Ishikawa (cell line): ENCODE data around the gene GPR153.

Source experiments
- CEBPB ChIP-seq: IDR thresholded peaks from 2 replicates; pipeline ENCODE4 v1.6.1; 2012
- CREB1 ChIP-seq: IDR thresholded peaks from 2 replicates; pipeline ENCODE4 v1.6.1; 2012; ENCODE audit warnings: low read depth
- EGR1 ChIP-seq: IDR thresholded peaks from 2 replicates; pipeline ENCODE4 v1.6.1; 2012
- EP300 ChIP-seq: IDR thresholded peaks from 2 replicates; pipeline ENCODE4 v1.6.1; 2012; ENCODE audit warnings: borderline replicate concordance
- FOXM1 ChIP-seq: IDR thresholded peaks from 2 replicates; pipeline ENCODE4 v1.6.1; 2012; ENCODE audit warnings: low read depth, borderline replicate concordance
- MAX ChIP-seq: IDR thresholded peaks from 2 replicates; pipeline ENCODE4 v1.6.1; 2012
- NFIC ChIP-seq: IDR thresholded peaks from 2 replicates; pipeline ENCODE4 v1.6.1; 2012
- RAD21 ChIP-seq: IDR thresholded peaks from 2 replicates; pipeline ENCODE4 v1.6.1; 2012; ENCODE audit warnings: low read depth
- TAF1 ChIP-seq: IDR thresholded peaks from 2 replicates; pipeline ENCODE4 v1.6.1; 2012; ENCODE audit warnings: low read depth, mild to moderate bottlenecking
- TCF12 ChIP-seq: IDR thresholded peaks from 2 replicates; pipeline ENCODE4 v1.6.1; 2012; ENCODE audit warnings: low read depth
- TEAD4 ChIP-seq: IDR thresholded peaks from 2 replicates; pipeline ENCODE4 v1.6.1; 2012
- YY1 ChIP-seq: IDR thresholded peaks from 2 replicates; pipeline ENCODE4 v1.6.1; 2012; ENCODE audit warnings: low read depth
- ZBTB7A ChIP-seq: IDR thresholded peaks from 2 replicates; pipeline ENCODE4 v1.6.1; 2012; ENCODE audit warnings: low read depth
- TF ChIP-seq, protein P1 (sequence below): IDR thresholded peaks from 2 replicates; pipeline ENCODE4 v1.6.1; 2012; ENCODE audit warnings: low read depth, mild to moderate bottlenecking
- TF ChIP-seq, protein P2 (sequence below): IDR thresholded peaks from 2 replicates; pipeline ENCODE4 v1.6.1; 2012

The GPR153 gene

GRCh38 chr1:6279613-6280383 lies 18.9 kb upstream of the GPR153 start:
- TF ChIP-seq, protein P1, sequence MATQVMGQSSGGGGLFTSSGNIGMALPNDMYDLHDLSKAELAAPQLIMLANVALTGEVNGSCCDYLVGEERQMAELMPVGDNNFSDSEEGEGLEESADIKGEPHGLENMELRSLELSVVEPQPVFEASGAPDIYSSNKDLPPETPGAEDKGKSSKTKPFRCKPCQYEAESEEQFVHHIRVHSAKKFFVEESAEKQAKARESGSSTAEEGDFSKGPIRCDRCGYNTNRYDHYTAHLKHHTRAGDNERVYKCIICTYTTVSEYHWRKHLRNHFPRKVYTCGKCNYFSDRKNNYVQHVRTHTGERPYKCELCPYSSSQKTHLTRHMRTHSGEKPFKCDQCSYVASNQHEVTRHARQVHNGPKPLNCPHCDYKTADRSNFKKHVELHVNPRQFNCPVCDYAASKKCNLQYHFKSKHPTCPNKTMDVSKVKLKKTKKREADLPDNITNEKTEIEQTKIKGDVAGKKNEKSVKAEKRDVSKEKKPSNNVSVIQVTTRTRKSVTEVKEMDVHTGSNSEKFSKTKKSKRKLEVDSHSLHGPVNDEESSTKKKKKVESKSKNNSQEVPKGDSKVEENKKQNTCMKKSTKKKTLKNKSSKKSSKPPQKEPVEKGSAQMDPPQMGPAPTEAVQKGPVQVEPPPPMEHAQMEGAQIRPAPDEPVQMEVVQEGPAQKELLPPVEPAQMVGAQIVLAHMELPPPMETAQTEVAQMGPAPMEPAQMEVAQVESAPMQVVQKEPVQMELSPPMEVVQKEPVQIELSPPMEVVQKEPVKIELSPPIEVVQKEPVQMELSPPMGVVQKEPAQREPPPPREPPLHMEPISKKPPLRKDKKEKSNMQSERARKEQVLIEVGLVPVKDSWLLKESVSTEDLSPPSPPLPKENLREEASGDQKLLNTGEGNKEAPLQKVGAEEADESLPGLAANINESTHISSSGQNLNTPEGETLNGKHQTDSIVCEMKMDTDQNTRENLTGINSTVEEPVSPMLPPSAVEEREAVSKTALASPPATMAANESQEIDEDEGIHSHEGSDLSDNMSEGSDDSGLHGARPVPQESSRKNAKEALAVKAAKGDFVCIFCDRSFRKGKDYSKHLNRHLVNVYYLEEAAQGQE, result no peak
- no peak for TF ChIP-seq EP300
- TF ChIP-seq, protein P2, sequence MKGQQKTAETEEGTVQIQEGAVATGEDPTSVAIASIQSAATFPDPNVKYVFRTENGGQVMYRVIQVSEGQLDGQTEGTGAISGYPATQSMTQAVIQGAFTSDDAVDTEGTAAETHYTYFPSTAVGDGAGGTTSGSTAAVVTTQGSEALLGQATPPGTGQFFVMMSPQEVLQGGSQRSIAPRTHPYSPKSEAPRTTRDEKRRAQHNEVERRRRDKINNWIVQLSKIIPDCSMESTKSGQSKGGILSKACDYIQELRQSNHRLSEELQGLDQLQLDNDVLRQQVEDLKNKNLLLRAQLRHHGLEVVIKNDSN, result no peak
- TF ChIP-seq ZBTB7A, result no peak
- TF ChIP-seq YY1, result no peak
- TF ChIP-seq FOXM1, result no peak
- TF ChIP-seq MAX, result no peak
- TF ChIP-seq RAD21, result no peak
- no peak for TF ChIP-seq NFIC
- TF ChIP-seq CEBPB, result no peak
- TF ChIP-seq TEAD4, result no peak
- no peak for TF ChIP-seq EGR1
- no peak for TF ChIP-seq CREB1
- TF ChIP-seq TAF1, result no peak
- no peak for TF ChIP-seq TCF12

GRCh38 chr1:6279066-6279465 lies 18.2 kb upstream of the GPR153 start:
- TF ChIP-seq TAF1 (no peak), ZBTB7A (no peak), TEAD4 (no peak), CREB1 (no peak), NFIC (no peak), FOXM1 (no peak), MAX (no peak), RAD21 (no peak), EP300 (no peak), YY1 (no peak)
- TF ChIP-seq, protein P2, result no peak
- TF ChIP-seq, protein P1, result no peak

DNA sequence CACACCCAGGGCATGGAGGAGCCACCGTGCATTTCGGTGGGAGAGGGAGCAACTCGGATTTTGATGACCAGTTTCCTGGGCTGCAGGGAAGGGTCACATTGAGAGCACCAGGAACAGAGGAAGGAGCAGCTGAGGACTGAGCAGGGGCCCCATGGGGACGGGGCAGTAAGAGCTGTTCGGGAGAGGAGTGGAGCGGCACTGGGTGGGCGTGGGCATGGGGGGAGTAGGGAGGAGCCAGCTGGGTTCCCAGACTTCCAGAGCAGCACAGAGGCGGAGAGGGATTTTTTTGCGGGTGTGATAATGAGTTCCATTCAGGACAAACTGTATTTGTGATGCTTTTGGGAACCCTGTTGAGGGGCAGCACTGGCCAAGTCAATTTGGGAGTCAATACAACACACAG lies 17.4 kb upstream of the GPR153 start:
- TF ChIP-seq ZBTB7A, result no peak
- no peak for TF ChIP-seq MAX
- no peak for TF ChIP-seq EP300
- TF ChIP-seq, protein P2, result no peak
- TF ChIP-seq TCF12, result no peak
- TF ChIP-seq CEBPB, result no peak
- no peak for TF ChIP-seq RAD21
- no peak for TF ChIP-seq YY1
- TF ChIP-seq, protein P1, result no peak
